A549 (cell line): ENCODE data around the gene GLRX3.

Experiments used
- KDM1A ChIP-seq: fragments of 200-600 bp; sonication (generic); IDR thresholded peaks from 2 replicates; pipeline ENCODE4 v1.6.1; 2016; ENCODE audit warnings: low read depth, mild to moderate bottlenecking
- POLR2A ChIP-seq: IDR thresholded peaks from 2 replicates; pipeline ENCODE4 v1.6.1; 2012; ENCODE audit warnings: mild to moderate bottlenecking, low read length
- RCOR1 ChIP-seq: fragments of 150-350 bp; IDR thresholded peaks from 2 replicates; pipeline ENCODE4 v1.6.1; 2014; ENCODE audit warnings: antibody characterized with exemption, low read length, low read depth

GRCh38 chr10:130141878-130142277 lies 5.7 kb downstream of the GLRX3 start:
- no peak for TF ChIP-seq POLR2A
- no peak for TF ChIP-seq KDM1A
- no peak for TF ChIP-seq RCOR1
